SK-MEL-5 (cell line): ENCODE results near the gene CIDEC. TPM values are rescaled to one million over a fixed set of nuclear protein-coding genes. Genes with fewer than 3 reads are reported as not detected.
"Not testable (repeated sequence)": the region's sequence is repeated elsewhere in the genome, so short reads cannot be mapped to it uniquely, and the experiment has no call there.

Source experiments
- DNase-seq: peaks from one replicate; pipeline ENCODE4 v3.0.0-alpha.2; 2016; ENCODE audit warnings: low read depth, low spot score
- in situ Hi-C: cut with HindIII; loops from 2 replicates; pipeline ENCODE4 v1.10.0; 2016; ENCODE audit warnings: low sequenced_read_pairs, high pct_unique_total_duplicates, low pct_unique_long_range_greater_than_20kb
- total RNA-seq: library from RNA; depleted of rRNA; stranded (reverse); fragments of >200 nt; shearing (Covaris generic); gene quantifications from 2 replicates; pipeline ENCODE4 v1.2.3, GENCODE V29; 2014

CIDEC gene
- total RNA-seq, 1 experiment from 2014 or later = 0.71 TPM

GRCh38 chr3:9903904-9904303 is 23.9 kb upstream of the CIDEC start:
- in situ Hi-C loops = no loop called here

GRCh38 chr3:9903238-9903624 is 23.2 kb upstream of the CIDEC start:
- in situ Hi-C loops = no loop called here
- DNase-seq = no peak

More at GRCh38 chr3:9903904-9904303, 23.9 kb upstream of the CIDEC start:
- no peak for DNase-seq

GRCh38 chr3:9902372-9903237 is 22.6 kb upstream of the CIDEC start, which contains the start of gene IL17RE:
TSS of gene IL17RE (plus strand) at chr3:9902848. CDS start at chr3:9902933, 85 bp downstream.
- in situ Hi-C loops = no loop called here
- no peak for DNase-seq

GRCh38 chr3:9901967-9902366 is 21.9 kb upstream of the CIDEC start:
- no peak for DNase-seq
- in situ Hi-C loops = no loop called here

GRCh38 chr3:9900965-9901415 is 20.9 kb upstream of the CIDEC start:
- DNase-seq, in situ Hi-C loops: not testable (repeated sequence)

- DNase-seq = no peak
- in situ Hi-C loops = no loop called here
Observed at GRCh38 chr3:9899289-9899791, 19.3 kb upstream of the CIDEC start.

- in situ Hi-C loops = no loop called here
- no peak for DNase-seq
Observed at GRCh38 chr3:9898467-9899241, 18.6 kb upstream of the CIDEC start.

- in situ Hi-C loops = no loop called here
- no peak for DNase-seq
Observed at GRCh38 chr3:9897408-9898372, 17.6 kb upstream of the CIDEC start.

- DNase-seq, in situ Hi-C loops: not testable (repeated sequence)
Observed at GRCh38 chr3:9896755-9897407, 16.8 kb upstream of the CIDEC start.

- in situ Hi-C loops, DNase-seq: not testable (repeated sequence)
Observed at GRCh38 chr3:9895715-9896114, 15.7 kb upstream of the CIDEC start.

- in situ Hi-C loops = no loop called here
Observed at GRCh38 chr3:9893739-9894138, 13.7 kb upstream of the CIDEC start.

GRCh38 chr3:9891072-9891622 is 11.1 kb upstream of the CIDEC start:
- in situ Hi-C loops = no loop called here
- DNase-seq = no peak

More at GRCh38 chr3:9893739-9894138, 13.7 kb upstream of the CIDEC start:
- no peak for DNase-seq

- DNase-seq = peak; percentile 89
- in situ Hi-C loops = no loop called here
Observed at GRCh38 chr3:9890249-9891071, 10.4 kb upstream of the CIDEC start, which contains the start of gene JAGN1. TSS of gene JAGN1 (plus strand) at chr3:9890610. CDS start at chr3:9890723, 113 bp downstream.

- DNase-seq = no peak
- in situ Hi-C loops = no loop called here
Observed at GRCh38 chr3:9889405-9889804, 9.4 kb upstream of the CIDEC start.

GRCh38 chr3:9888540-9888939 is 8.5 kb upstream of the CIDEC start:
- in situ Hi-C loops = no loop called here
- DNase-seq = no peak

GRCh38 chr3:9887480-9887879 is 7.4 kb upstream of the CIDEC start:
- no peak for DNase-seq
- in situ Hi-C loops = no loop called here
